T-helper 2 cell (primary cell): ENCODE measurements around the gene CUX1.
A peak's percentile ranks its signal among the peaks of the same experiment; 100 is the strongest.
"Not testable (repeated sequence)": the region's sequence is repeated elsewhere in the genome, so short reads cannot be mapped to it uniquely, and the experiment has no call there.

Source experiments
- DNase-seq, 5 experiments: peaks; one replicate each; pipeline versions ENCODE4 v3.0.0 to v3.0.0-alpha.2; 2012 to 2022

CUX1 gene

GRCh38 chr7:102019461-102019860, 202.0 kb downstream of the CUX1 start:
- DNase-seq, result no peak

DNA sequence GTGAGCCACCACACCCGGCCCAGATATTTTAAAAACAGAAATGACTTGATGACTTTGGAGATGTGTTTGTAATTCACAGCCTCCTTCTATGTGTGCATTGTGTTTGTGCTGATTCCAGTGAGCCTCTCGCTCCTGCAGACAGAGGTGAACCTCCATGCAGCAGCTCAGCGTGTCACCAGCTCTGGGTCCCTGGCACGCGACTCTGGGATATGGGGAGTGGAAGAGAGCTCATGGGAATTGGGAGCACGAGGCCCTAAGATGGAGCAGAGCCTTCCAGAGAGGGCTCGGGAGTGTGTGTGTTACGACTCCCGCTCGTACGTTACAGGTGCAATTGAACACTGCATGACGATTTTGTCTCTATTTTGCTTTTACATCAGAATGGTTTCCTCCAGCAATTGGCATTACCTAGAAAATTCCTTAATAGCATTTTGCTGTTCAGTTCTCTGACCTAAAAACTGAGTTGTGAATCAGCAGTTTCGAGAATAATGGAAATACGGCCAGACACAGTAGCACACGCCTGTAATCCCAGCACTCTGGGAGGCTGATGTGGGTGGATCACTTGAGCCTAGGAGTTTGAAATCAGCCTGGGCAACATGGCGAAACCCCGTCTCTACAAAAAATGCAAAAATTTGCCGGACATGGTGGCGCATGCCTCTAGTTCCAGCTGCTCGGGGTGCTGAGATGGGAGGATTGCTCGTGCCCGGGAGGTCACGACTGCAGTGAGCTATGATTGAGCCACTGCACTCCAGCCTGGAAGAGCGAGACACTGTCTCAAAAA, 204.6 kb downstream of the CUX1 start:
- DNase-seq, result no peak

GRCh38 chr7:102024005-102024768, 206.8 kb downstream of the CUX1 start:
- no peak for DNase-seq

- no peak for DNase-seq
These were observed 207.5 kb downstream of the CUX1 start for GRCh38 chr7:102024769-102025391.

DNA sequence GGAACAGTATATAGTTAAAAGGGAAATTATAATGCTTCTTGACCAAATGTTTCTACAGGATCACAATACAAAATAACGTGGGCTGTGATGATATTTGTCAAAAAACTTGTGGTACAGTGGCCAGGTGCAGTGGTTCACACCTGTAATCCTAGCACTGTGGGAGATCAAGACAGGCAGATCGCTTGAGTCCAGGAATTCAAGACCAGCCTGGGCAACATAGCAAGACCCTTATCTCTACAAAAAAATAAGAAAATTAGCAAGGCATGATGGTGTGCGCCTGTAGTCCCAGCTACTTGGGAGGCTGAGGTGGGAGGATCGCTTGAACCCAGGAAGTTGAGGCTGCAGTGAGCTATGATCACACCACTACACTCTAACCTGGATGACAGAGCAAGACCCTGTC, 208.4 kb downstream of the CUX1 start:
- not testable (repeated sequence) for DNase-seq

- DNase-seq, result peak in 1 of 5 experiments; percentile 73
These were observed 210.9 kb downstream of the CUX1 start for GRCh38 chr7:102028206-102028826.

DNA sequence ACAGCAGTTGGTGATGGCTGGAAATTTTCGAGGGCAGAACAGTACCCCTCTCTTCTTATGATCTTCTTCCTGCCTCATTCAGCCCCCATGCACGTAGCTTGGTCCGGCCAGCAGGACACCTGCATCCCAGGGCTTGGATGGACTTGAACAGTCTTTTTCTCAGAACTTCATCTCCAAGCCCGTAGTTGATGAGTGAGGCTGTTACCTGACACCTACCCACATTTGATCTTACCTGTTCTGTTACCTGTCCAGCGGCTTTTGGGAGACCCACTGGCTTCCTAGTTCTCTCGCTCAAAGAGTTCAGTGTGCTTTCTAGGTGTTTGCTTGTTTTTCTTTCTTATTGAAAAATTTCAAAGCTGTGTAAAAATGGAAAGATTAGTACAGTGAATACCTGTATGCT, 212.2 kb downstream of the CUX1 start:
- DNase-seq, result no peak

DNA sequence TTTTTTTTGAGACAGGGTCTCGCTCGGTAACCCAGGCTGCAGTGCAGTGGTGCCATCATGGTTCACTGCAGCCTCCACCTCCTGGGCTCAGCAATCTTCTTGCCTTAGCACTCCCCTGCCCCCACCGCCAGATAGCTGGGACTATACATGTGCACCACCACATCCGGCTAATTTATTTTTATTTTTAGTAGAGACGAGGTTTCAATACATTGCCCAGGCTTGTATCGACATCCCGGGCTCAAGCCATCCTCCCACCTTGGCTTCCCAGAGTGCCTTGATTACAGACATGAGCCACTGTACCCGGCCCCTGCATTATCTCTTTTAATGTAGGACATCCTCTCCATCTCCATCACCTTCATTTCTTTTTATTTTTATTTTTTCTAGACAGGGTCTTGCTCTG, 213.3 kb downstream of the CUX1 start:
- DNase-seq, result no peak

- DNase-seq, result no peak
These were observed 219.5 kb downstream of the CUX1 start for GRCh38 chr7:102036958-102037357.

- no peak for DNase-seq
These were observed 222.3 kb downstream of the CUX1 start for GRCh38 chr7:102039706-102040105.

DNA sequence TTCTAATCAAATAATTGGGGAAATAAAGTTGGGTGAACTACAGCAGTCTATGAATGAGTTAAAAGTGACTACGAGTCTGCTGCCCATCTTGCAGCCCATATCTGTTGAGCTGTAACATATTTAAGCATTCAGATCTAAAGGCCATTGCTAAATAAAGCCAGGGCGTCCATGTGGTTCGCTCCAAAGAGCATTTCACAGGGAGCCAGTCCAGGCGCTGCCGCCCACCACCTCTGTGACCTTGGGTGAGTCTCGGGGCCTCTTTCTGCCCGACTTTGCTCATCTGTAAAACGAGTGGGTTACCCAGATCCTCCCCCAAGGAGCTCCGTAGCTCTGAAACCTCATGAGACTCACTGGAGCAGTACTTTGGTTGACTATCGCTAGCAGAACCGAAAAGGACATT, 223.1 kb downstream of the CUX1 start:
- no peak for DNase-seq

- no peak for DNase-seq
These were observed 224.7 kb downstream of the CUX1 start for GRCh38 chr7:102042016-102042656.

DNA sequence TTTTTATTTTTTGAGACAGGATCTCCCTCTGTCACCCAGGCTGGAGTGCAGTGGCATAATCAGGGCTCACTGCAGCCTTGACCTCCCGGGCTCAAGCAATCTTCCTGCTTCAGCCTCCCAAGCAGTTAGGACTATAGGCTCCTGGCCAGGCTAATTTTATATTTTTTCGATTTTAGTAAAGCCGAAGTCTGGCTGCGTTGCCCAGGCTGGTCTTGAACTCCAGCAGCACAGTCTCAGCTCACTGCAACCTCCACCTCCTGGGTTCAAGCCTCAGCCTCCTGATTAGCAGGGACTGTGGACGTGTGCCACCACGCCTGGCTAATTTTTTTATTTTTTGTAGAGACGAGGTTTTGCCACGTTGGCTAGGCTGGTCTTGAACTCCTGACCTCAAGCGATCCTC, 225.4 kb downstream of the CUX1 start:
- DNase-seq, result not testable (repeated sequence)

DNA sequence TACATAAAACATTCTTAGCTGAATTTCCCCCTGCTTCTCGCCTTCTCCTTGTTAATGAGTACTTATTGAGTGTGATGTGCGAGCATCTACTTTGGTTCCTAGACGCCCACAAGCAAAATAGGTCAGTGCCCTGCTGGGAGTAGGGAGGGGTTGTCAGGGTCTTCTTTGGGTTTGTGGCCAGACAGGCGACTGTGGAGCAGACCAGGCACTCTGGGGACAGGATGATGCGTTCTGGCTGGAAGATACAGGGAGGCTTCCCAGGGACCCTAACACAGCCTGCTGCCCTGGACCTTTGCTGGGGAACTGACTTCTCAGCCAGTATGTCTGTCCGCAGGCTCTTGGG, 227.2 kb downstream of the CUX1 start:
- no peak for DNase-seq

DNA sequence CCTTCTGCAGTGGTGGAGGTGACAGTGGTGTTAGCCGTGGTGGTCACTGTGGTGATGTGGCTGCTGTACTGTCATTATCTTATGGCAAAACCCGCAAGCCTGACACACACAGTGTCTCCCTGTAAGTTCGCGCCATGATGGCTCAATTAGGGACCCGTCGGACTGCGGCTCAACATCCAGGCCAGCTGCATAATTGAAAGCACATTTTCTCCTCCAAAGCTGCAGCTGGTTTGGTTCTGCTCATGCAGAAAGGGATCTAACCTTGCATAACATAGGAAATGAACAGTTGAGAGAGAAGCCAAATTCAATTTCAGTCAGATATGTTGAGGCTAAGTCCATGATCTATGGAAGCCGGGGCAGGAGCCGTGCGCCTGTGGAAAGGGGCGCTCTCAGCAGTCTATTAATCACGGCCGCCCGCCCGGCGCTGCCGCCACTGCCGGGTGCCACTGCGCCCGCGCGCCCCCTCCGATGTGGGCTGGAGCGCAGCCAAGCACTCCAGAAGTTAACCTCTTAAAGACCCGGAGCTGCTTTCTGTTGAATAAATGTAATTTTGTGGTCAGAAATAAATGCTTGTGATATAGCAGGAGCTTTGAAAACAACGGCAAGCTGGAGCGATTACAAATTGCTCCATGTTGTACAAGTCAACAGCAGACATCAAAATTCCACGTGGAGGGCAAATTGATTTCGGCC, 227.7 kb downstream of the CUX1 start:
- no peak for DNase-seq

- DNase-seq, result no peak
These were observed 228.4 kb downstream of the CUX1 start for GRCh38 chr7:102045681-102046372.

GRCh38 chr7:102046373-102047117, 229.1 kb downstream of the CUX1 start:
- DNase-seq, result no peak

DNA sequence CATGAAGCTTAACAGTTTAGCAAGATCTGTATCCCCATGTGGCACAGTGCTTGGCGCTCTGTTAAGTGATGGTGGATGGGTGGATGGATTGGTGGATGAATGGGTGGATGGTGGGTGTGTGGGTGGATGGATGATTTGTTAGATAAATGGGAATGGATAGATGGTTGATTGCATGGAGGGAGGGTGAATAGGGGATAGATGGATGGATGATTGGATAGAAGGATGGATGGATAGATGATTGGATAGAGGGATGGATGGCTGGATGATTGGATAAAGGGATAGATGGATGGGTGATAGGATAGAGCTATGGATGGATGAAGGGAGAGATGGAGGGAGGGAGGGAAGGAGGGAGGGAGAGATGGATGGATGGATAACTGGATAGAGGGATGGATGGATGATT, 229.7 kb downstream of the CUX1 start:
- DNase-seq, result no peak

- no peak for DNase-seq
These were observed 232.3 kb downstream of the CUX1 start for GRCh38 chr7:102049765-102050164.

DNA sequence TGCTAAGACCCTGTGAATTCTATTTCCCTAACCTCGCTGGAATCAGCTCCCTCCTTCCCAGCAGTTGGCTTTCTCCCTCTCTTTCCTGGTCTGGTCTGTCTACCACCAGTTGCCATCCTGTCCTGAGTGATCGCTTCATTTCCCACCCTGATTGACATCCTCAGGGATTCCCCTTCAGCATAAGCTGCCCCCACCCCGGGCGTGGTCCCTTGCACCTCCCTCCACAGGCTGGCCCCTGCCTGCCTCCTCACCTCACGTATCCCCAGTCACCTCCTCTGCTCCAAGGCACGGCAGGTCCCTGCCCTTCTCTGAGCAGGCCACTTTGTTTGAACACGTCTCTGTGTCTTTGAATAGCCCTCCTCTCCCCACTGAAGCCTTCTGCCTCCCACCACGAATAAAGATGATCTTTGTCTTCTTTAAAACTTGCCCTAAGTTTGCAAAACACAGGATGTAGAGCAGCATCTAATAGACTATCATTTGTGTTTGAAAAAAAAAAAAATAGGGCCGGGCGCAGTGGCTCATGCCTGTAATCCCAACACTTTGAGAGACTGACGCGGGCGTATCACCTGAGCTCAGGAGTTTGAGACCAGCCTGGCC, 233.5 kb downstream of the CUX1 start:
- no peak for DNase-seq
